Vagina (tissue), 2 donors: ENCODE measurements around the gene RPS27L. TPM values are rescaled to one million over a fixed set of nuclear protein-coding genes. Genes with fewer than 3 reads are reported as not detected.
A peak's percentile ranks its signal among the peaks of the same experiment; 100 is the strongest.

ENCODE experiments used
- DNase-seq, 2 donors: peaks; one replicate each; pipeline ENCODE4 v3.0.0-alpha.2; 2017; ENCODE audit errors: extremely low spot score in 2 of 2
- H3K27ac ChIP-seq: fragments of 200-600 bp; sonication (generic); one replicate; pipeline ENCODE4 v1.5.1; 2019
- H3K27me3 ChIP-seq: fragments of 200-600 bp; sonication (generic); one replicate; pipeline ENCODE4 v1.5.1; 2019
- H3K36me3 ChIP-seq, 2 donors: fragments of 200-600 bp; sonication (generic); one replicate each; pipeline ENCODE4 v1.5.1; 2017 to 2019
- H3K4me1 ChIP-seq: fragments of 200-600 bp; sonication (generic); one replicate; pipeline ENCODE4 v1.5.1; 2019
- H3K4me3 ChIP-seq, 2 donors: fragments of 200-600 bp; sonication (generic); 1 replicate in 1 of 2; 2 replicates in 1 of 2; pipeline ENCODE4 v1.5.1; 2016 to 2019
- H3K9me3 ChIP-seq: fragments of 200-600 bp; sonication (generic); one replicate; pipeline ENCODE4 v1.5.1; 2019
- CTCF ChIP-seq, 3 experiments: fragments of 450-650 bp in 2 of 3; fragments of 200-600 bp in 1 of 3; sonication (generic) in 1 of 3; IDR thresholded peaks; one replicate each; pipeline ENCODE4 v1.5.1; 2017 to 2019; ENCODE audit warnings: antibody characterized with exemption in 3 of 3, mild to moderate bottlenecking in 2 of 3, moderate library complexity in 2 of 3
- POLR2A ChIP-seq, 2 donors: fragments of 450-650 bp; IDR thresholded peaks; one replicate each; pipeline ENCODE4 v1.6.1; 2017; ENCODE audit warnings: antibody characterized with exemption in 2 of 2, mild to moderate bottlenecking in 2 of 2, moderate library complexity in 2 of 2
- POLR2AphosphoS5 ChIP-seq, 2 donors: sonication (generic); formaldehyde crosslinking; IDR thresholded peaks; one replicate each; pipeline ENCODE4 v1.9.0; 2017; ENCODE audit warnings: antibody characterized with exemption in 2 of 2, mild to moderate bottlenecking in 2 of 2, low read depth in 1 of 2; ENCODE audit not compliant: insufficient read depth in 1 of 2
- intact Hi-C: fragments of 100-400 bp; cut with DNase I; formaldehyde crosslinking; loops from one replicate; pipeline ENCODE4 v1.15.1; 2023
- total RNA-seq: library from RNA; depleted of rRNA; stranded (reverse); fragments of >200 nt; gene quantifications from one replicate; pipeline ENCODE4 v1.2.3, GENCODE V29; 2016

Gene RPS27L
- total RNA-seq, 1 donor from 2014 or later, result 74.6 TPM

DNA sequence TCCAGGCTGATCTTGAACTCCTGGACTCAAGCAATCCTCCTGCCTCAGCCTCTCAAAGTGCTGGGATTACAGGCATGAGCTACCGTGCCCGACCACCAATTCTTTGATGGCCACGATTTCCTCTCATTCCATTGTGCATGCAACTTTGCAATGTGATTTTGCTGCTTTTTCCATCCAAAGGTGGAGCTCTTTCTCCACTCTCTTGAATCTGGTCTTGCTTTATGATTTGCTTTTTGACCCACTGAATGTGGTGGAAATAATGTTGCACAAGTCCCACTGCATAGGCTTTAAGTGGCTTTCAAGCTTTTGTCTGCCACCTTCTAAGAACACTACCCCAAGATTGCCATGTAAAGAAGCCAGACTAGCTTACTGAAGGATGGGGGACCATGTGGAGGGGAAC is 10.6 kb downstream of the RPS27L start:
- no peak for DNase-seq
- intact Hi-C loops, result no loop called here
- Histone ChIP-seq H3K4me3 (no peak overlapping the region), H3K27ac (no peak overlapping the region), H3K27me3 (no peaks in the 10 kb centered on the region), H3K36me3 (peaks cover 0 to 25% of the 10 kb centered on the region in 2 donors), H3K9me3 (no peaks in the 10 kb centered on the region), H3K4me1 (no peaks in the 10 kb centered on the region)
- TF ChIP-seq CTCF (IDR thresholded peaks at IDR 0.05), result no peak
- TF ChIP-seq POLR2AphosphoS5 (IDR thresholded peaks at IDR 0.05; ENCODE audit: insufficient read depth in 1 of 2, low read depth in 1 of 2), result no peak
- no peak for TF ChIP-seq POLR2A (IDR thresholded peaks at IDR 0.05)

DNA sequence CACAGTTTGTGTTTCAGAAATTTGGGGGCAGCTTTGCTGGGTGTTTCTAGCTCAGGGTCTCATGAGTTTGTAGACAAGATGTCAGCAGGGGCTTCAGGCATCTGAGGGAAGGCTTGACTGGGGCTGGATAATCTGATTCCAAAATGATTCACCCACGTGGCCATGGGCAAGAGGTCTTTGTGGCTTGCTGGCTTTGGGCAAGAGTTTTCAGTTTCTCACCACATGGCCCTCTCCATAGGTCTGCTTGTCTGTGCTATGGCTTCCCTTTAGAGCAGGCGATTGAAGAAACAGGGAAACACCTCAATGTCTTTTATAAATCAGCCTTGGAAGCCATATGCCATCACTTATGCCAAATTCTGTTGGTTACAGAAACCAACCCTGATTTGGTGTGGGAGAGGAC is 11.9 kb downstream of the RPS27L start:
- intact Hi-C loops, result no loop called here
- Histone ChIP-seq H3K27me3 (no peaks in the 10 kb centered on the region), H3K4me3 (no peak overlapping the region), H3K36me3 (peaks cover 0 to 21% of the 10 kb centered on the region in 2 donors), H3K4me1 (no peaks in the 10 kb centered on the region), H3K27ac (no peak overlapping the region), H3K9me3 (no peaks in the 10 kb centered on the region)
- TF ChIP-seq POLR2A (IDR thresholded peaks at IDR 0.05) (no peak), POLR2AphosphoS5 (IDR thresholded peaks at IDR 0.05; ENCODE audit: insufficient read depth in 1 of 2, low read depth in 1 of 2) (no peak), CTCF (IDR thresholded peaks at IDR 0.05) (no peak)
- no peak for DNase-seq

DNA sequence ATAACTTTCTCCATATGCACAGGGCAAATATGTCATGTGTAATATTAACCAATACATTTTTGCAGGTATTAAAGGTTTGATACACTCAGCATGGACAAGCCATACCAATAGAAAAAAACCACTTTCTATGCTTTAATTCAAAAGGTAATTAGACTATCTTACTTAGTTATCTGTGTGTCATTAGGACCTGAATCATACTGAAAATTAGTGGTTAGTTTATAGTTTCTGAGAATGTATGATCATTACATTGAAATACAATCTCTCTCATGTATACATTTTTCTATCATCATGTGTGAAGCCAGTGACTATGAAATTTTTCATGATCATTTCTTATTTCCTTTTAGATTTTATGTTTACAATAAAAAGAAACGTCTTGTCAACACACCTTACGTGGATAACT is 16.3 kb downstream of the RPS27L start:
- Histone ChIP-seq H3K27me3 (no peaks in the 10 kb centered on the region), H3K9me3 (no peaks in the 10 kb centered on the region), H3K4me3 (no peak overlapping the region), H3K36me3 (peaks cover 0 to 12% of the 10 kb centered on the region in 2 donors), H3K27ac (no peak overlapping the region), H3K4me1 (peaks cover 4% of the 10 kb centered on the region)
- DNase-seq, result no peak
- TF ChIP-seq CTCF (IDR thresholded peaks at IDR 0.05), result no peak
- TF ChIP-seq POLR2AphosphoS5 (IDR thresholded peaks at IDR 0.05; ENCODE audit: insufficient read depth in 1 of 2, low read depth in 1 of 2), result no peak
- no peak for TF ChIP-seq POLR2A (IDR thresholded peaks at IDR 0.05)
- intact Hi-C loops, result no loop called here

DNA sequence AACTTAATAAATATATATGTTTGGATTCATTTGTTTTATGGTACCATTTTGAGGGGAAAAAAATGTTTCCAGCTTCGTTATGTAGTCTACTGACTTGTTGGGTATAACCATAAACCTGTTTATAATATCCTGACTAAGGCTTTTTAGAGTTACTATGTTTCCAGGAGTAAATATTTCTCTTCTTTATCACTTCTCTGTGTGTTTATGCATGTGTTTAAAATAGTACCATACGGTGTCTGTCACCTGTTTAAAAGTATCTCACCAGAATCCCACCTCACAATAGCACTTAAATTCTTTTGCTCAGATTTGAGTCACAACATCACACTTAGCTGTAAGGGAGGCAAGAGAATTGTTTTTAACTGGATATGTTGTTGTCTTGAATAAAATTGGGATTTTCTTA is 20.5 kb downstream of the RPS27L start:
- TF ChIP-seq POLR2A (IDR thresholded peaks at IDR 0.05) (no peak), CTCF (IDR thresholded peaks at IDR 0.05) (no peak), POLR2AphosphoS5 (IDR thresholded peaks at IDR 0.05; ENCODE audit: insufficient read depth in 1 of 2, low read depth in 1 of 2) (no peak)
- intact Hi-C loops, result no loop called here

DNA sequence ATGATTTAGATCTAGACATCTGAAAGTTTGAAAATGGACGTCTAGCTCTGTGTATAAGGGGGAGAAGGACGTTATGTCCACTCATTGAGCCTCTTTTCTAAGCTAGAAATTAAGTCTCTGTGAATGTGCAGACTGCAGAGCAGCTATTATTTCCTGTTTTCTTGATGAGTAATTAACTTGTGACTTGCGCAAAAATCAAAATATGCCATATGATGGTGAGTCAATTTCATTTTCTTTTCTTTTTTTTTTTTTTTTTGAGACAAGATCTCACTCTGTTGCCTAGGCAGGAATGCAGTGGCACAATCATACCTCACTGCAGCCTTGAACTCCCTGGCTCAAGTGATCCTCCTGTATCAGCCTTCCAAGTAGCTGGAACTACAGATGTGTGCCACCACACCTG is 21.5 kb downstream of the RPS27L start:
- H3K27me3 ChIP-seq, result no peaks in the 10 kb centered on the region
- H3K27ac ChIP-seq, result peak overlapping the region; percentile 69
- peaks cover 22% of the 10 kb centered on the region for H3K4me1 ChIP-seq
- no peaks in the 10 kb centered on the region for H3K9me3 ChIP-seq
- DNase-seq, result no peak
- H3K4me3 ChIP-seq, result no peak overlapping the region
- H3K36me3 ChIP-seq, result peaks cover 0 to 4% of the 10 kb centered on the region in 2 donors
- TF ChIP-seq CTCF (IDR thresholded peaks at IDR 0.05), result no peak
- TF ChIP-seq POLR2AphosphoS5 (IDR thresholded peaks at IDR 0.05; ENCODE audit: insufficient read depth in 1 of 2, low read depth in 1 of 2), result peak; percentile 15 to 70
- no peak for TF ChIP-seq POLR2A (IDR thresholded peaks at IDR 0.05)
- intact Hi-C loops, result no loop called here

More for the DNA sequence above, 20.5 kb downstream of the RPS27L start:
- H3K27ac ChIP-seq, result peak overlapping the region; percentile 69
- no peaks in the 10 kb centered on the region for H3K9me3 ChIP-seq
- no peak for DNase-seq
- peaks cover 0 to 6% of the 10 kb centered on the region in 2 donors for H3K36me3 ChIP-seq
- H3K4me1 ChIP-seq, result peaks cover 22% of the 10 kb centered on the region
- no peak overlapping the region for H3K4me3 ChIP-seq
- no peaks in the 10 kb centered on the region for H3K27me3 ChIP-seq
